Liver (tissue), 3 donors: ENCODE data around the gene WDR74.

Source experiments
- ATF3 ChIP-seq: IDR thresholded peaks from 2 replicates; pipeline ENCODE4 v1.6.1; 2016; ENCODE audit warnings: antibody characterized with exemption
- CTCF ChIP-seq: fragments of 150-350 bp; IDR thresholded peaks from 2 replicates; pipeline ENCODE4 v1.5.1; 2017; ENCODE audit warnings: improper control_type of control experiment, low read depth, low read length; ENCODE audit not compliant: missing input control
- EGR1 ChIP-seq, 2 donors: IDR thresholded peaks; 2 replicates each; pipeline ENCODE4 v1.6.1; 2016 to 2018; ENCODE audit warnings: antibody characterized with exemption in 2 of 2, low read depth in 2 of 2
- GABPA ChIP-seq, 2 donors: IDR thresholded peaks in 1 of 2; conservative IDR thresholded peaks in 1 of 2; 2 replicates each; pipeline ENCODE4 v1.6.1; 2016; ENCODE audit warnings: antibody characterized with exemption in 2 of 2, mild to moderate bottlenecking in 1 of 2, moderate library complexity in 1 of 2
- HNF4G ChIP-seq: IDR thresholded peaks from 2 replicates; pipeline ENCODE4 v1.6.1; 2016; ENCODE audit warnings: antibody characterized with exemption
- JUND ChIP-seq, 2 donors: IDR thresholded peaks; 2 replicates each; pipeline ENCODE4 v1.6.1; 2016; ENCODE audit warnings: antibody characterized with exemption in 2 of 2
- MAX ChIP-seq: IDR thresholded peaks from 2 replicates; pipeline ENCODE4 v1.6.1; 2016; ENCODE audit warnings: antibody characterized with exemption
- NR2F2 ChIP-seq: IDR thresholded peaks from 2 replicates; pipeline ENCODE4 v1.6.1; 2016; ENCODE audit warnings: antibody characterized with exemption
- REST ChIP-seq: IDR thresholded peaks from 2 replicates; pipeline ENCODE4 v1.6.1; 2016; ENCODE audit warnings: antibody characterized with exemption, mild to moderate bottlenecking
- RXRA ChIP-seq, 2 donors: IDR thresholded peaks; 2 replicates each; pipeline ENCODE4 v1.6.1; 2017 to 2018; ENCODE audit warnings: antibody characterized with exemption in 2 of 2, mild to moderate bottlenecking in 1 of 2
- SP1 ChIP-seq: IDR thresholded peaks from 2 replicates; pipeline ENCODE4 v1.6.1; 2018; ENCODE audit warnings: antibody characterized with exemption, mild to moderate bottlenecking
- TAF1 ChIP-seq: conservative IDR thresholded peaks from 2 replicates; pipeline ENCODE4 v1.6.1; 2016; ENCODE audit warnings: antibody characterized with exemption, mild to moderate bottlenecking
- YY1 ChIP-seq: IDR thresholded peaks from 2 replicates; pipeline ENCODE4 v1.6.1; 2016; ENCODE audit warnings: antibody characterized with exemption, mild to moderate bottlenecking
- donor health status: healthy.
- donor health status: healthy.

- no peak for TF ChIP-seq NR2F2
- TF ChIP-seq YY1, result no peak
- no peak for TF ChIP-seq CTCF
- no peak for TF ChIP-seq MAX
- TF ChIP-seq REST, result no peak
- no peak for TF ChIP-seq EGR1 (IDR thresholded peaks at IDR 0.05; ENCODE audit: low read depth in 2 of 2)
- TF ChIP-seq TAF1, result no peak
- TF ChIP-seq JUND (IDR thresholded peaks at IDR 0.05), result no peak
- TF ChIP-seq HNF4G, result no peak
- no peak for TF ChIP-seq ATF3
- TF ChIP-seq GABPA (IDR thresholded peaks at IDR 0.05 in 1 of 2, conservative IDR thresholded peaks at IDR 0.05 in 1 of 2), result no peak
- TF ChIP-seq SP1, result no peak
- TF ChIP-seq RXRA (IDR thresholded peaks at IDR 0.05), result no peak
Observed at GRCh38 chr11:62830904-62831519, 8.4 kb downstream of the WDR74 start.
